ENCODE results near the gene CSF2. TPM values are rescaled to one million over a fixed set of nuclear protein-coding genes. Genes with fewer than 3 reads are reported as not detected.

CSF2 gene
- total and polyA plus RNA-seq, 2 donors (not counting 1 experiment from before 2014, with no cell fraction given), result not detected

GRCh38 chr5:132046880-132047299 lies 26.7 kb upstream of the CSF2 start:
- H2AFZ ChIP-seq (ENCODE audit: insufficient read depth, low read depth, low read length, poor library complexity, severe bottlenecking), result no peak overlapping the region
- H3K27ac ChIP-seq (ENCODE audit: low read length in 2 of 2), result no peak overlapping the region
- peaks cover 3% of the 10 kb centered on the region for H3K9me3 Mint-ChIP-seq (ENCODE audit: insufficient read depth)
- DNase-seq (no peak), ATAC-seq (ENCODE audit: low read depth) (no peak)
- H4K20me1 ChIP-seq (ENCODE audit: control insufficient read depth, insufficient read depth, low read length, poor library complexity, severe bottlenecking), result no peaks in the 10 kb centered on the region
- no peak overlapping the region for H3K4me2 ChIP-seq (replicated peaks; ENCODE audit: low read depth, low read length, poor library complexity, severe bottlenecking)
- peaks cover 0 to 27% (median 6%) of the 10 kb centered on the region in 4 experiments for H3K27me3 ChIP-seq (replicated peaks in 1 of 4; ENCODE audit: control extremely low read depth in 1 of 4, control insufficient read depth in 3 of 4, insufficient read depth in 4 of 4, low read length in 3 of 4)
- POLR2A ChIA-PET, result no interaction called here
- intact Hi-C loops (cut with micrococcal nuclease), result no loop called here
- H3K4me3 Mint-ChIP-seq, result no peak overlapping the region
- peaks cover 15% of the 10 kb centered on the region for H3K27me3 Mint-ChIP-seq
- H3K4me1 Mint-ChIP-seq, result no peaks in the 10 kb centered on the region
- H3K79me2 ChIP-seq (ENCODE audit: control insufficient read depth, insufficient read depth, low read length), result no peaks in the 10 kb centered on the region
- TF ChIP-seq CTCF (IDR thresholded peaks at IDR 0.05), result no peak
- TF ChIP-seq EZH2 (IDR thresholded peaks at IDR 0.05; ENCODE audit: borderline replicate concordance, insufficient read depth, low read depth, low read length, poor library complexity, severe bottlenecking), result no peak
- no peak overlapping the region for H3K9ac ChIP-seq (ENCODE audit: low read length)
- 87% methylated on average over 7 of the region's 7 CpGs for WGBS (ENCODE audit: insufficient coverage)
- H3K27ac Mint-ChIP-seq, result no peak overlapping the region
- H3K9me3 ChIP-seq (ENCODE audit: control extremely low read depth in 1 of 3, control insufficient read depth in 2 of 3, insufficient read depth in 1 of 3, low read length in 2 of 3), result peaks cover 0 to 11% (median 0%) of the 10 kb centered on the region in 3 donors
- no peaks in the 10 kb centered on the region for H3K4me1 ChIP-seq (ENCODE audit: control insufficient read depth in 2 of 2, insufficient read depth in 2 of 2, low read length in 2 of 2)
- CTCF ChIA-PET, result interaction anchor here (1.0 kb wide), 1 partner anchor 14 kb away, joined by 3 read pairs; no protein-coding TSS in a partner anchor
- H3K4me3 ChIP-seq (ENCODE audit: control extremely low read depth in 1 of 5, extremely low read depth in 1 of 5, insufficient read depth in 1 of 5, low read depth in 2 of 5, low read length in 4 of 5), result no peak overlapping the region
- H3K36me3 ChIP-seq (replicated peaks in 1 of 2; ENCODE audit: control extremely low read depth in 1 of 2, control insufficient read depth in 1 of 2, extremely low read depth in 1 of 2, insufficient read depth in 2 of 2, low read length in 1 of 2), result no peaks in the 10 kb centered on the region

DNA sequence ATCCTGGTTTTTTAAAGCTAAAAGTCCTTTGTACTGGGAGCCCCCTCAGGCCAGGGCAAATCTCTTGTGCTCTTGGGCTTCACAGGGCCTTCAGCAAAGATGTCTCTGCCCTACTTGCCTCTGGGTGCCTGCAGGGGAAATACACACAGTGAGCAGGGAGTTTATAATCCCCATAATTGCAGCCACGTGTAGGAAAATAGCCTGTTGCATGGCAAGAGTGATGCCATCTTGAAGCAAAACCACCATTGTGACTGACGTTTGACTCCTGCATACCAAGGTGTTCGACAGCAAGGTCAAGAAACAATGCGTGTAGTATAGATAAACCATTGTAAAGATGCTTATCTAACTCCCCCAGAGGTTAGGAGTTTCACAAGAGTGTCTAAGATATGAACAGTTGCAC lies 24.5 kb upstream of the CSF2 start:
- no peak overlapping the region for H3K9ac ChIP-seq (ENCODE audit: low read length)
- ATAC-seq (ENCODE audit: low read depth) (no peak), DNase-seq (no peak)
- no peaks in the 10 kb centered on the region for H4K20me1 ChIP-seq (ENCODE audit: control insufficient read depth, insufficient read depth, low read length, poor library complexity, severe bottlenecking)
- peaks cover 0 to 10% (median under 1%) of the 10 kb centered on the region in 4 experiments for H3K27me3 ChIP-seq (replicated peaks in 1 of 4; ENCODE audit: control extremely low read depth in 1 of 4, control insufficient read depth in 3 of 4, insufficient read depth in 4 of 4, low read length in 3 of 4)
- intact Hi-C loops (cut with micrococcal nuclease), result no loop called here
- Mint-ChIP-seq H3K4me1 (no peaks in the 10 kb centered on the region), H3K27me3 (peaks cover 7% of the 10 kb centered on the region), H3K4me3 (no peak overlapping the region), H3K9me3 (ENCODE audit: insufficient read depth) (no peaks in the 10 kb centered on the region), H3K27ac (no peak overlapping the region)
- no peaks in the 10 kb centered on the region for H3K9me3 ChIP-seq (ENCODE audit: control extremely low read depth in 1 of 3, control insufficient read depth in 2 of 3, insufficient read depth in 1 of 3, low read length in 2 of 3)
- 75% methylated on average over 3 of the region's 4 CpGs for WGBS (ENCODE audit: insufficient coverage)
- no peaks in the 10 kb centered on the region for H3K4me1 ChIP-seq (ENCODE audit: control insufficient read depth in 2 of 2, insufficient read depth in 2 of 2, low read length in 2 of 2)
- TF ChIP-seq CTCF (IDR thresholded peaks at IDR 0.05) (no peak), EZH2 (IDR thresholded peaks at IDR 0.05; ENCODE audit: borderline replicate concordance, insufficient read depth, low read depth, low read length, poor library complexity, severe bottlenecking) (no peak)
- H3K27ac ChIP-seq (ENCODE audit: low read length in 2 of 2), result no peak overlapping the region
- no peak overlapping the region for H3K4me2 ChIP-seq (replicated peaks; ENCODE audit: low read depth, low read length, poor library complexity, severe bottlenecking)
- no peak overlapping the region for H3K4me3 ChIP-seq (ENCODE audit: control extremely low read depth in 1 of 5, extremely low read depth in 1 of 5, insufficient read depth in 1 of 5, low read depth in 2 of 5, low read length in 4 of 5)
- no peak overlapping the region for H2AFZ ChIP-seq (ENCODE audit: insufficient read depth, low read depth, low read length, poor library complexity, severe bottlenecking)
- POLR2A ChIA-PET, result no interaction called here
- no peaks in the 10 kb centered on the region for H3K79me2 ChIP-seq (ENCODE audit: control insufficient read depth, insufficient read depth, low read length)
- H3K36me3 ChIP-seq (replicated peaks in 1 of 2; ENCODE audit: control extremely low read depth in 1 of 2, control insufficient read depth in 1 of 2, extremely low read depth in 1 of 2, insufficient read depth in 2 of 2, low read length in 1 of 2), result no peaks in the 10 kb centered on the region
- CTCF ChIA-PET, result no interaction called here

Data from B cell (primary cell).